MCF 10A (cell line): ENCODE results near the gene NTN4. TPM values are rescaled to one million over a fixed set of nuclear protein-coding genes. Genes with fewer than 3 reads are reported as not detected.
"Not testable (repeated sequence)": the region's sequence is repeated elsewhere in the genome, so short reads cannot be mapped to it uniquely, and the experiment has no call there.

ENCODE experiments used
- BruUV-seq: library from RNA; stranded (reverse); fragments of 400-500 nt; replicated peaks from 2 replicates; lab custom pipeline; 2021; lab: Mats Ljungman, UMichigan
- CTCF ChIA-PET: fragments of 300-600 bp; sonication (Branson Sonifier 250); formaldehyde crosslinking; extraction: SDS; loops from one replicate; lab custom pipeline; 2021; ENCODE audit warnings: antibody characterized with exemption, inconsistent platforms; lab: Yijun Ruan, JAX
- POLR2A ChIA-PET: fragments of 300-600, 350-650 bp; sonication (Branson Sonifier 250); formaldehyde crosslinking; extraction: SDS; loops from one replicate; lab custom pipeline; 2020; ENCODE audit warnings: antibody characterized with exemption, inconsistent platforms; lab: Yijun Ruan, JAX
- DNase-seq: peaks from one replicate; pipeline ENCODE4 v3.0.0-alpha.2; 2018; ENCODE audit not compliant: unreplicated experiment
- H3K27ac Mint-ChIP-seq: one replicate; pipeline ENCODE4 v1.8.0; 2022; ENCODE audit warnings: mild to moderate bottlenecking, low read depth, mixed read lengths; ENCODE audit not compliant: unreplicated experiment
- H3K27me3 Mint-ChIP-seq: one replicate; pipeline ENCODE4 v1.8.0; 2022; ENCODE audit warnings: mixed read lengths; ENCODE audit not compliant: insufficient read depth, unreplicated experiment
- H3K36me3 Mint-ChIP-seq: one replicate; pipeline ENCODE4 v1.8.0; 2022; ENCODE audit warnings: mild to moderate bottlenecking, moderate library complexity, mixed read lengths; ENCODE audit not compliant: insufficient read depth, unreplicated experiment
- H3K4me1 Mint-ChIP-seq: one replicate; pipeline ENCODE4 v1.8.0; 2022; ENCODE audit warnings: mixed read lengths; ENCODE audit not compliant: insufficient read depth, unreplicated experiment
- H3K4me3 Mint-ChIP-seq: one replicate; pipeline ENCODE4 v1.8.0; 2022; ENCODE audit warnings: mild to moderate bottlenecking, moderate library complexity, mixed read lengths; ENCODE audit not compliant: unreplicated experiment
- H3K9me3 Mint-ChIP-seq: one replicate; pipeline ENCODE4 v1.8.0; 2022; ENCODE audit warnings: mixed read lengths; ENCODE audit not compliant: unreplicated experiment
- CTCF ChIP-seq: fragments of 200-600 bp; IDR thresholded peaks from one replicate; pipeline ENCODE4 v1.8.0; 2022; ENCODE audit warnings: antibody characterized with exemption, mild to moderate bottlenecking; ENCODE audit not compliant: unreplicated experiment
- intact Hi-C: fragments of 100-400 bp; cut with micrococcal nuclease; formaldehyde crosslinking; loops from 2 replicates; pipeline ENCODE4 v1.14.1; 2022
- total RNA-seq: library from RNA; stranded (reverse); gene quantifications from 2 replicates; pipeline ENCODE4 v1.2.3, GENCODE V29; 2022

NTN4 gene
- total RNA-seq, 1 experiment from 2014 or later: 53.0 TPM

DNA sequence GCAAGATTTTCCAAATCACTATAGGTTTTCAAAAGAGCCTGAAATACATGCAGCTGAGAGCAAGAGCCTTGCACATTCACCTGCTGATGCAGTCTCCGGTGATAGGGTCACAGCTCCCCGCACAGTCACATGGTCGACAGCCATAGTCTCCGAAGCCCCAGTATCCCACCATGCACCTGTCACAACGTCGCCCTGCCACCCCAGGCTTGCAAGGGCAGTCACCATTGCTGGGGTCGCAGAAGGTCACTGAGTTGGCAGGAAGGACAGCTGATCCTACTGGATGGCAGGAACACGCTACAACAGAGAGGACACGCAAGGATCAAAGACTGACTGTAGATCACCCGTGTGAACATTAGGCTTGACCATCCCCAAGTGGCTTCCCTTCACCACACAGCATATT, 107.1 kb downstream of the NTN4 start:
- no peak for DNase-seq
- H3K4me1 Mint-ChIP-seq: no peaks in the 10 kb centered on the region
- intact Hi-C loops: no loop called here
- H3K36me3 Mint-ChIP-seq: peaks cover 9% of the 10 kb centered on the region
- TF ChIP-seq CTCF: no peak
- no peaks in the 10 kb centered on the region for H3K9me3 Mint-ChIP-seq
- H3K4me3 Mint-ChIP-seq: no peak overlapping the region
- no peaks in the 10 kb centered on the region for H3K27me3 Mint-ChIP-seq
- CTCF ChIA-PET: no interaction called here
- no TSS peak for BruUV-seq
- POLR2A ChIA-PET: no interaction called here
- H3K27ac Mint-ChIP-seq: no peak overlapping the region

DNA sequence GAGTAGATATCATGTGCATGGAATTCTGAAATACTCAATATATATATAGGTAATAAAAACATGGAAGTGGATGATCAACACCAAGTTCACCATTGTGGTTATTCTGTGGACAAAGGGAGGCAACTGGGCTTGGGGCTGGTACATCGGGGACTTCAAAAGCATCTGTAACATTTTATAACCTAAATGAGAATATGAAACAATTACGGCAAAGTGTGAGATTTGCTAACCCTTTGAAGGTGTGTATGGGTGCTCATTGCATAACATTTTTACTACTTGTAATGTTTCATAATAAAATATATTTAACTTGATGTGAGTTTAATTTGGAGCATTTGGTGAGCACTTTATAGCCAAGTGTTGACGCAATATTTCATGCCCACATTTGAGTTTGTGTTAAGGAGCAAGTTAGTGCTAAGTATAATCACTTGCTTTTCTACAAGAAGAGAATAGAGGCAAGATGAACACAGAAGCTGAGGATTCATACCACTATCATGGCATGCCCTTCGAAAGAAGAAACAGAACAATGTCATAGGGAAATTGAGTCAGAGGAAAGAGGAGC, 109.3 kb downstream of the NTN4 start:
- H3K27ac Mint-ChIP-seq: no peak overlapping the region
- no TSS peak for BruUV-seq
- no peaks in the 10 kb centered on the region for H3K27me3 Mint-ChIP-seq

GRCh38 chr12:95678684-95679083, 111.9 kb downstream of the NTN4 start:
- H3K27ac Mint-ChIP-seq: no peak overlapping the region
- peaks cover 9% of the 10 kb centered on the region for H3K36me3 Mint-ChIP-seq
- TF ChIP-seq CTCF: no peak
- POLR2A ChIA-PET: interaction anchor here (0.5 to 1.1 kb wide), 2 partner anchors 27 to 49 kb away, joined by 3 read pairs; no protein-coding TSS in a partner anchor
- H3K4me3 Mint-ChIP-seq: no peak overlapping the region
- H3K9me3 Mint-ChIP-seq: no peaks in the 10 kb centered on the region
- H3K27me3 Mint-ChIP-seq: no peaks in the 10 kb centered on the region
- CTCF ChIA-PET: interaction anchor here (0.7 kb wide), 1 partner anchor 12 kb away, joined by 3 read pairs; no protein-coding TSS in a partner anchor
- no peaks in the 10 kb centered on the region for H3K4me1 Mint-ChIP-seq
- intact Hi-C loops: no loop called here
- DNase-seq: no peak
- BruUV-seq: no TSS peak

More for the DNA sequence above, 109.3 kb downstream of the NTN4 start:
- Mint-ChIP-seq H3K4me1 (no peaks in the 10 kb centered on the region), H3K4me3 (no peak overlapping the region), H3K9me3 (no peaks in the 10 kb centered on the region), H3K36me3 (peaks cover 9% of the 10 kb centered on the region)
- TF ChIP-seq CTCF: no peak
- intact Hi-C loops: no loop called here
- no peak for DNase-seq
- POLR2A ChIA-PET: interaction anchor here (0.8 kb wide), 1 partner anchor 36 kb away, joined by 4 read pairs; no protein-coding TSS in a partner anchor
- CTCF ChIA-PET: interaction anchor here (1.0 kb wide), 1 partner anchor 8 kb away, joined by 3 read pairs; no protein-coding TSS in a partner anchor

GRCh38 chr12:95677782-95678181, 112.8 kb downstream of the NTN4 start:
- H3K27me3 Mint-ChIP-seq, POLR2A ChIA-PET, H3K27ac Mint-ChIP-seq, intact Hi-C loops, DNase-seq, CTCF ChIA-PET, H3K36me3 Mint-ChIP-seq, H3K9me3 Mint-ChIP-seq, H3K4me1 Mint-ChIP-seq, H3K4me3 Mint-ChIP-seq, BruUV-seq: not testable (repeated sequence)
